GM13977 (cell line): ENCODE measurements around the gene TRPC3.

Source experiments
- DNase-seq: peaks from one replicate; pipeline ENCODE4 v3.0.0; 2012; ENCODE audit warnings: low spot score
- in situ Hi-C: fragments of 300-500 bp; cut with MboI; formaldehyde crosslinking; loops from one replicate; pipeline ENCODE4 v1.12.0; 2022; ENCODE audit warnings: low sequenced_read_pairs, low pct_unique_long_range_greater_than_20kb, mixed read lengths, inconsistent platforms; ENCODE audit not compliant: unreplicated experiment
- TF ChIP-seq, protein P1 (sequence below): IDR thresholded peaks from 2 replicates; pipeline ENCODE4 v1.5.1; 2012; ENCODE audit warnings: mild to moderate bottlenecking, control low read depth; ENCODE audit not compliant: insufficient read depth; ENCODE audit errors: extremely low read depth, missing control alignments

The TRPC3 gene

DNA sequence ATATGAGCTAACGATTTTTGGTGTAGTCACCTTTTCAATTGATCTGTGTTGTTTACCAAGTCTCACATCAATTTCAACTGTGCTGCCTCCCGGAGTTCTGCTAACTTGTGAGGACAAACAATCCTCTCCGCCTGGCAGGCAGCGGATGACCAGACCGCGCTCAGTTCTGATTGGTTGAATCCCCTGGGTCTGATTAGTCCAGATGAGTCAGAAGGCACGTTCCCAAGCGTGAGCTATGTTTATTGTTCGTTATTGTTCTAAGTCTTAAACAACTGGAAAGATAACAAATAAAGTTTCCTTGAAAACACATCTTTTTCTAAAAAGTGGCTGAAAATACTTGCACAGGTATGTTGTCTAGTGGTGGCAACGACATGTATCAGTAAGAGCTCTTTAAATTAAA, 37.9 kb upstream of the TRPC3 start:
- in situ Hi-C loops, result no loop called here

DNA sequence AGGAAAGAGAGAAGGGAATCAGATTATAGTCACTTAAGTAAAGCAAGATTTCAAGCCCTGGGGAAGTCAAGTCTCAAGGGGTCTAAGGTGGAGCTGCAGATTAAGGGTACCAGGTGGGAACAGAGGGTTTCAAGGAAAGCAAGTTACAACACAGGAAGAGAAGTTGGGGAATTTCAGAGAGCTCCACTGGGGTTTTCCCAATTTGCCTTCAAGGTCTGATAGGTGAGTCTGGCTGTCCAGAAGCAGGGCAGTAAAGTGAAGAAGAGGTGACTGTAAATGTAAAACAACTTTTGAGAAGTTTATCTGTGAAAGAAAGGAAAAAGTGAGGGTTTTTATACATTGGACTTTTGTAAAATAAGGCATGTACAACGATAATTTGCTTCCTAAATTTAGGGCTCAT, 37.1 kb upstream of the TRPC3 start:
- TF ChIP-seq, protein P1, sequence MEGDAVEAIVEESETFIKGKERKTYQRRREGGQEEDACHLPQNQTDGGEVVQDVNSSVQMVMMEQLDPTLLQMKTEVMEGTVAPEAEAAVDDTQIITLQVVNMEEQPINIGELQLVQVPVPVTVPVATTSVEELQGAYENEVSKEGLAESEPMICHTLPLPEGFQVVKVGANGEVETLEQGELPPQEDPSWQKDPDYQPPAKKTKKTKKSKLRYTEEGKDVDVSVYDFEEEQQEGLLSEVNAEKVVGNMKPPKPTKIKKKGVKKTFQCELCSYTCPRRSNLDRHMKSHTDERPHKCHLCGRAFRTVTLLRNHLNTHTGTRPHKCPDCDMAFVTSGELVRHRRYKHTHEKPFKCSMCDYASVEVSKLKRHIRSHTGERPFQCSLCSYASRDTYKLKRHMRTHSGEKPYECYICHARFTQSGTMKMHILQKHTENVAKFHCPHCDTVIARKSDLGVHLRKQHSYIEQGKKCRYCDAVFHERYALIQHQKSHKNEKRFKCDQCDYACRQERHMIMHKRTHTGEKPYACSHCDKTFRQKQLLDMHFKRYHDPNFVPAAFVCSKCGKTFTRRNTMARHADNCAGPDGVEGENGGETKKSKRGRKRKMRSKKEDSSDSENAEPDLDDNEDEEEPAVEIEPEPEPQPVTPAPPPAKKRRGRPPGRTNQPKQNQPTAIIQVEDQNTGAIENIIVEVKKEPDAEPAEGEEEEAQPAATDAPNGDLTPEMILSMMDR, result no peak
- in situ Hi-C loops, result no loop called here
- no peak for DNase-seq

More for the DNA sequence above, 37.9 kb upstream of the TRPC3 start:
- DNase-seq, result no peak
- TF ChIP-seq, protein P1, result no peak

DNA sequence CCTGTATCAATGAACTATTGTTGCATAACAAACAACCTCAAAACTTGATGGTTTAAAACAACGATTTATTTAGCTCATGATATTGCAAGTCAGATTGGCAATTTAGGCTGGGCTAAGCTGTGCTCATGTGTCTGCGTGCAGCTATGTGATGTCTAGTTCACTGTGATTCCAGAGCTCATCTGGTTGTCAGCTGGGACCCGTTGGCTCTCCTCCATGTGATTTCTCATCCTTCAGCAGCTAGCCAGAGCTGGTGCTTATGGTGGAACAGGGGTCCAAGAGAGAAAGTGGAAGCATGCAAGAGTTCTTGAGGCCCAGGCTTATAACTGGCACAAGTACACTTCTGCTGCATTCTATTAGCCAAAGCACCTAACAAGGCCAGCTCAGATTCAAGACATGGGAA, 28.8 kb upstream of the TRPC3 start:
- DNase-seq, result no peak
- TF ChIP-seq, protein P1, result no peak
- in situ Hi-C loops, result no loop called here

DNA sequence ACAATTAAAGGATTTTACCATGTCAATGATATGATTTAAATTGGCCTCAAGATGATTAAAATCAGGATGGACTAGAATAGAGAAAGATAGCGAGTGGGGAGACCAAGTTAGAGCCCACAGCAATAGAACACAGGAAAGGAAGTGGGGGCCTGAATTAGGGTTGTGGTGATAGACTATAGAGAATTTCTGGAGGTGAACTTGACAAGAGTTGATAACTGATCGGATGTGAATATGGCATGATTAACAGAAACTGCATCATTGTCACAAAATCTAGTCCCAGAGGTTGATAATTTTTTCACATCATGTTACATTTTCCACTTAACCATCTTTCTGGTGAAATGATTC, 26.3 kb upstream of the TRPC3 start:
- DNase-seq, result no peak
- TF ChIP-seq, protein P1, result no peak
- in situ Hi-C loops, result no loop called here

DNA sequence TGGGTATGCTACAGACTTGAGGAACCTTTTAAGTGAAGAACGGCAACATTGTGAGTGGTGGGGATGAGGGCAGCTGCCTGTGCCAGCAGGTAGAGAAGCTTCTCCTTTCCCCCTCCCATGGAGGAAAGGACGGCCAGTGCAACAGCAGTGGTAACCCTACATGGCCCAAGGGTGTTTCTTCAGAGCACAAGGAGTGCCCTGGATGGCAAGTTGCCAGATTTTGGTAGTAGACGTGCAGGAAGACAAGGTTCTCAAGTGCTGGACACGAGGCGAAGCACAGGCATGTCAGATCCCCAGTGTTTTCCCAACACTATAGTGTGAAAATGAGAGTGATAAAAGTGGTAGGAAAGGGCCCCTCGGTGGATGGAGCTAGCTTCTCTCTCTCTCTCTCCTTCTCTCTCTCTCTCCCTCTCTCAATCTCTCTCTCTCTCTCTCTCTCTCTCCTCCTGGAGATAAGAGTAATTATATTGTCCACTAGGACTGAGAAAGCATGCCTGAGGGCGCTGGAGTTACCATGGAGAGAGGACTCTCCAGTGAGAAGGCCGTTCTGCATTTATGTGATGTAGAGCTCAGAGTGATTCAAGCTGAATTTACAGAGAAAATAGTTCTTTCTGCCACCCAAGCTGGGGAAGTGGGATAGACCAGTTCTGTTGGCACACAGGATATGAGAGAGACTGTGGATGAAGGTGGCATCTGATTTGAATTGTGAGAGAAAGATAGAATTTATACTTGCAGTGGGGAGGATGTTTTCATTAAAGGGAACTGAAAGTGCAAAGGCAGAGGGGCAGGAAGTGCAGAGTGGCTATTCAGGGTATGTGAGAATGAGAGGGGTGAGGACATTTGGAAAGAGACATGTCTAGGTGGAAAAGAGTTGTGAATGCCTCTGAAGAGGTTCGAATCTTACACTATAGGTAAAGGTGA, 25.7 kb upstream of the TRPC3 start:
- DNase-seq, result no peak

DNA sequence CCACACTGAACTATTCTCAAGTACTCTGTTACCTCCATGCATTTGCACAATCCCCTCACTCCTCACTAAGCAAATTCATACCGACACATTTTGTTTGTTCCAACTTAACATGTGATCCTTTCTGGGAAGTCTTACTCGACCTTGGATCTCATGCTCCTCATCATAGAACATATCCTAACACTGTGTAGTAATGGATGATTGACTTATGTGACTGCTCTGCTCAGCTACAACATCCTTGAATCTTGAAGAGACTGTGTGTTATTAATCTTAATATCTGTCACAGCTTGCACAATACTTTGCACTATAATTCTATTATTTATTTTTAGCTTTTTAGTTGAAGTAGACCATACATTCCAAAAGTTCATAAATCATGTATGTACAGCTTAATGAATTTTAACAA, 23.9 kb upstream of the TRPC3 start:
- DNase-seq, result no peak
- in situ Hi-C loops, result no loop called here
- TF ChIP-seq, protein P1, result no peak

More for the DNA sequence above, 25.7 kb upstream of the TRPC3 start:
- TF ChIP-seq, protein P1, result no peak
- in situ Hi-C loops, result no loop called here
